Endodermal cell (in vitro differentiated cells): Measurements from ENCODE around the gene CCND2. TPM values are rescaled to one million over a fixed set of nuclear protein-coding genes. Genes with fewer than 3 reads are reported as not detected.

Experiments
- DNase-seq: peaks from one replicate; pipeline ENCODE4 v3.0.0-alpha.2; 2017
- H3K27ac ChIP-seq: 2 replicates; pipeline ENCODE4 v1.5.1; 2013; ENCODE audit warnings: mild to moderate bottlenecking, low read depth, low read length, moderate library complexity
- H3K27me3 ChIP-seq: 2 replicates; pipeline ENCODE4 v1.6.1; 2013; ENCODE audit warnings: mild to moderate bottlenecking, low read length, moderate library complexity; ENCODE audit not compliant: insufficient read depth, control insufficient read depth, poor library complexity, severe bottlenecking
- H3K36me3 ChIP-seq: 2 replicates; pipeline ENCODE4 v1.7.0; 2013; ENCODE audit warnings: mild to moderate bottlenecking, low read length, moderate library complexity; ENCODE audit not compliant: control insufficient read depth, insufficient read depth
- H3K4me1 ChIP-seq: one replicate; pipeline ENCODE4 v1.7.0; 2013; ENCODE audit warnings: low read length; ENCODE audit not compliant: control insufficient read depth, insufficient read depth
- H3K4me3 ChIP-seq: 2 replicates; pipeline ENCODE4 v1.5.1; 2013; ENCODE audit warnings: mild to moderate bottlenecking, low read length, moderate library complexity
- H3K9ac ChIP-seq: 2 replicates; pipeline ENCODE4 v1.6.1; 2013; ENCODE audit warnings: mild to moderate bottlenecking, low read length, moderate library complexity; ENCODE audit not compliant: poor library complexity, severe bottlenecking; ENCODE audit errors: extremely low read depth
- H3K9me3 ChIP-seq: 2 replicates; pipeline ENCODE4 v1.6.1; 2013; ENCODE audit warnings: mild to moderate bottlenecking, low read length, moderate library complexity; ENCODE audit not compliant: control insufficient read depth
- H3K27ac Mint-ChIP-seq: 2 replicates; pipeline ENCODE4 v1.8.0; 2020; ENCODE audit warnings: mixed read lengths
- H3K27me3 Mint-ChIP-seq: 2 replicates; pipeline ENCODE4 v1.8.0; 2021; ENCODE audit warnings: mild to moderate bottlenecking, mixed read lengths; ENCODE audit not compliant: insufficient read depth
- H3K36me3 Mint-ChIP-seq: 2 replicates; pipeline ENCODE4 v1.8.0; 2020; ENCODE audit warnings: low read depth, mixed read lengths
- H3K4me1 Mint-ChIP-seq: 2 replicates; pipeline ENCODE4 v1.8.0; 2020; ENCODE audit warnings: mixed read lengths
- H3K4me3 Mint-ChIP-seq: 2 replicates; pipeline ENCODE4 v1.8.0; 2020; ENCODE audit warnings: mild to moderate bottlenecking, moderate library complexity, mixed read lengths
- H3K9me3 Mint-ChIP-seq: 2 replicates; pipeline ENCODE4 v1.8.0; 2020; ENCODE audit warnings: mild to moderate bottlenecking, mixed read lengths
- CTCF ChIP-seq: fragments of 200-600 bp; sonication (generic); conservative IDR thresholded peaks from 2 replicates; pipeline ENCODE4 v1.5.0; 2021; ENCODE audit warnings: antibody characterized with exemption, mild to moderate bottlenecking
- WGBS, 2 experiments: methylation state at CpG; one replicate each; pipeline versions ENCODE4 v1.1.5 to v1.1.7; 2013; ENCODE audit warnings: missing lambda C conversion rate in 2 of 2, mixed read lengths in 1 of 2; ENCODE audit not compliant: insufficient coverage in 1 of 2, insufficient read length in 1 of 2; 5-methylcytosine and 5-hydroxymethylcytosine counted together
- total RNA-seq, 2 donors: library from RNA; stranded (reverse); fragmentation: NEBNext Ultra II Directional in 1 of 2; extraction: Animal tissue kit (Norgen Biotek cat#: 25700) in 1 of 2; gene quantifications; 2 replicates in 1 of 2; 3 replicates in 1 of 2; pipeline ENCODE4 v1.2.1, GENCODE V29; 2021

Gene CCND2
- total RNA-seq, 2 donors from 2014 or later = 286 to 362 TPM

GRCh38 chr12:4251967-4252366 lies 21.6 kb upstream of the CCND2 start:
- H3K4me3 ChIP-seq = no peak overlapping the region
- no peak overlapping the region for H3K9ac ChIP-seq
- H3K27me3 Mint-ChIP-seq = peaks cover 33% of the 10 kb centered on the region
- H3K36me3 ChIP-seq = no peaks in the 10 kb centered on the region
- H3K4me3 Mint-ChIP-seq = no peak overlapping the region
- WGBS, 2 experiments = 90 to 94% methylated on average over 2 of the region's 2 CpGs
- H3K9me3 ChIP-seq = no peaks in the 10 kb centered on the region
- peaks cover 24% of the 10 kb centered on the region for H3K27me3 ChIP-seq
- H3K4me1 ChIP-seq = no peaks in the 10 kb centered on the region
- no peaks in the 10 kb centered on the region for H3K4me1 Mint-ChIP-seq
- no peak for TF ChIP-seq CTCF
- H3K36me3 Mint-ChIP-seq = no peaks in the 10 kb centered on the region
- no peaks in the 10 kb centered on the region for H3K9me3 Mint-ChIP-seq
- no peak overlapping the region for H3K27ac Mint-ChIP-seq
- DNase-seq = no peak
- no peak overlapping the region for H3K27ac ChIP-seq

- H3K4me3 ChIP-seq = no peak overlapping the region
- peak; percentile 71 for DNase-seq
- H3K9ac ChIP-seq = no peak overlapping the region
- Mint-ChIP-seq H3K27ac (no peak overlapping the region), H3K36me3 (no peaks in the 10 kb centered on the region), H3K9me3 (no peaks in the 10 kb centered on the region), H3K4me3 (no peak overlapping the region), H3K27me3 (peaks cover 36% of the 10 kb centered on the region), H3K4me1 (no peaks in the 10 kb centered on the region)
- peaks cover 24% of the 10 kb centered on the region for H3K27me3 ChIP-seq
- TF ChIP-seq CTCF = no peak
- no peaks in the 10 kb centered on the region for H3K4me1 ChIP-seq
- no peaks in the 10 kb centered on the region for H3K9me3 ChIP-seq
- 76 to 79% methylated on average over 4 to 5 of the region's 5 CpGs for WGBS, 2 experiments
- H3K27ac ChIP-seq = no peak overlapping the region
- no peaks in the 10 kb centered on the region for H3K36me3 ChIP-seq
Observed at GRCh38 chr12:4252601-4253000, 21.0 kb upstream of the CCND2 start.

DNA sequence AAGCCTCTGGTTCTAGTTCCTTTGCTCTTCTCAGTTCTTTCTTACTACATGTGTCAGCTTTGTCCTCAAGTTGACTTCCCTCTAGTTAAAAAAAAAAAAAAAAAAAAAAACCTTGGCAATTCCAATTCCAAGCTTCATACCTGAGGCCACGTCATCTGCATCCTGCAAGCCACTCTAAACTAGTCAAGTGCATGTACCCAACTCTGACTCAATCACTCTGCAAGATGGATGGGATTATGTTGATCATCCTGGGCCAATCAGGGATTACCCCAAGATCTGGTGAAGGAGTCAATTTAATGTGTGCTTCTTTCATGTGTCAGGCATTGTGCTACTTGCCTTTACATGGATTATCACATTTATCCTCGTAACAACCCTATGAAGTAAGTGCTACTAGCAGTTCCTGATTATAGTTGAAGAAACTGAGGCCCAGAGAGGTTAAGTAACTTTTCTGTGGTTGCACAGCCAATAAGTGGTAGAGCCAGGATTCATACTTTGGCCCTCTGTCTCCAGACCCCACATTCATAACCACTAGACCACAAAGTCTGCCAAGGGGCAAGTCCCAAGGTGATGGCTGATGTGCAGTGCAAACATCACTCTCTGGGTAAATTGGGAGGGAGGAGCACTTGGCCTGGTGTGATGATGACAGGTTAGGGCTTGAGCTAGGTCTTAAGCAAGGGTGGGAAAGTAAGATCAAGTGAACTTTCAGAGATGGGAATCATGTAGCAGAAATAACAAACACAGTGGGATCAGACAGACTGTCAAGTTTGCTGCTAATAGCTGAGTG lies 17.3 kb upstream of the CCND2 start:
- WGBS, 2 experiments = 88 to 94% methylated on average over 1 to 2 of the region's 2 CpGs
- no peaks in the 10 kb centered on the region for H3K4me1 ChIP-seq
- H3K36me3 ChIP-seq = no peaks in the 10 kb centered on the region

More for the DNA sequence above, 17.3 kb upstream of the CCND2 start:
- Mint-ChIP-seq H3K36me3 (peaks cover 7% of the 10 kb centered on the region), H3K27ac (no peak overlapping the region), H3K4me1 (peaks cover 9% of the 10 kb centered on the region), H3K4me3 (no peak overlapping the region), H3K27me3 (peaks cover 51% of the 10 kb centered on the region), H3K9me3 (peaks cover 12% of the 10 kb centered on the region)
- TF ChIP-seq CTCF = no peak
- DNase-seq = no peak
- no peak overlapping the region for H3K27ac ChIP-seq
- H3K9ac ChIP-seq = no peak overlapping the region
- H3K27me3 ChIP-seq = peaks cover 37% of the 10 kb centered on the region
- peaks cover 9% of the 10 kb centered on the region for H3K9me3 ChIP-seq
- H3K4me3 ChIP-seq = no peak overlapping the region
